ENCODE data around the gene IGFBP3. TPM values are rescaled to one million over a fixed set of nuclear protein-coding genes. Genes with fewer than 3 reads are reported as not detected.

Gene IGFBP3
- total and polyA plus RNA-seq, 2 of the 13 experiments (the other 11 are each of a cell fraction or from before 2014, with no cell fraction given), result 57.5 TPM; not detected in 1

- TF ChIP-seq PHF5A (CRISPR knock-in tag; IDR thresholded peaks at IDR 0.05; ENCODE audit: low read depth, unreplicated experiment), result peak; percentile 19
- no peak for TF ChIP-seq TRIM24 (CRISPR knock-in tag; IDR thresholded peaks at IDR 0.05)
- no peak for TF ChIP-seq YY1 (IDR thresholded peaks at IDR 0.05; ENCODE audit: insufficient read depth, insufficient replicate concordance, low read depth, low read length)
- TF ChIP-seq ZNF605 (CRISPR knock-in tag; IDR thresholded peaks at IDR 0.05), result peak; percentile 84
- no peak for TF ChIP-seq ZMYM3 (CRISPR knock-in tag; IDR thresholded peaks at IDR 0.05)
- no peak for TF ChIP-seq ZNF230 (CRISPR knock-in tag; IDR thresholded peaks at IDR 0.05)
- TF ChIP-seq RBM39 (IDR thresholded peaks at IDR 0.05; ENCODE audit: low read depth, low read length, poor library complexity, severe bottlenecking), result no peak
- TF ChIP-seq KDM3A (CRISPR knock-in tag; IDR thresholded peaks at IDR 0.05; ENCODE audit: low read depth), result no peak
- TF ChIP-seq, protein P1, sequence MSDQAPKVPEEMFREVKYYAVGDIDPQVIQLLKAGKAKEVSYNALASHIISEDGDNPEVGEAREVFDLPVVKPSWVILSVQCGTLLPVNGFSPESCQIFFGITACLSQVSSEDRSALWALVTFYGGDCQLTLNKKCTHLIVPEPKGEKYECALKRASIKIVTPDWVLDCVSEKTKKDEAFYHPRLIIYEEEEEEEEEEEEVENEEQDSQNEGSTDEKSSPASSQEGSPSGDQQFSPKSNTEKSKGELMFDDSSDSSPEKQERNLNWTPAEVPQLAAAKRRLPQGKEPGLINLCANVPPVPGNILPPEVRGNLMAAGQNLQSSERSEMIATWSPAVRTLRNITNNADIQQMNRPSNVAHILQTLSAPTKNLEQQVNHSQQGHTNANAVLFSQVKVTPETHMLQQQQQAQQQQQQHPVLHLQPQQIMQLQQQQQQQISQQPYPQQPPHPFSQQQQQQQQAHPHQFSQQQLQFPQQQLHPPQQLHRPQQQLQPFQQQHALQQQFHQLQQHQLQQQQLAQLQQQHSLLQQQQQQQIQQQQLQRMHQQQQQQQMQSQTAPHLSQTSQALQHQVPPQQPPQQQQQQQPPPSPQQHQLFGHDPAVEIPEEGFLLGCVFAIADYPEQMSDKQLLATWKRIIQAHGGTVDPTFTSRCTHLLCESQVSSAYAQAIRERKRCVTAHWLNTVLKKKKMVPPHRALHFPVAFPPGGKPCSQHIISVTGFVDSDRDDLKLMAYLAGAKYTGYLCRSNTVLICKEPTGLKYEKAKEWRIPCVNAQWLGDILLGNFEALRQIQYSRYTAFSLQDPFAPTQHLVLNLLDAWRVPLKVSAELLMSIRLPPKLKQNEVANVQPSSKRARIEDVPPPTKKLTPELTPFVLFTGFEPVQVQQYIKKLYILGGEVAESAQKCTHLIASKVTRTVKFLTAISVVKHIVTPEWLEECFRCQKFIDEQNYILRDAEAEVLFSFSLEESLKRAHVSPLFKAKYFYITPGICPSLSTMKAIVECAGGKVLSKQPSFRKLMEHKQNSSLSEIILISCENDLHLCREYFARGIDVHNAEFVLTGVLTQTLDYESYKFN (CRISPR knock-in tag; conservative IDR thresholded peaks at IDR 0.05), result 0 out of 2 replicates have a peak, but pooled peaks have one; percentile 28
- no peak; the same call in 1 of the 2 replicates for TF ChIP-seq AHR (CRISPR knock-in tag; IDR thresholded peaks at IDR 0.05)
- no peak for TF ChIP-seq ZNF660 (CRISPR knock-in tag; IDR thresholded peaks at IDR 0.05; ENCODE audit: borderline replicate concordance, low read depth)
- no peak for TF ChIP-seq GPBP1L1 (CRISPR knock-in tag; IDR thresholded peaks at IDR 0.05)
- TF ChIP-seq, protein P2, sequence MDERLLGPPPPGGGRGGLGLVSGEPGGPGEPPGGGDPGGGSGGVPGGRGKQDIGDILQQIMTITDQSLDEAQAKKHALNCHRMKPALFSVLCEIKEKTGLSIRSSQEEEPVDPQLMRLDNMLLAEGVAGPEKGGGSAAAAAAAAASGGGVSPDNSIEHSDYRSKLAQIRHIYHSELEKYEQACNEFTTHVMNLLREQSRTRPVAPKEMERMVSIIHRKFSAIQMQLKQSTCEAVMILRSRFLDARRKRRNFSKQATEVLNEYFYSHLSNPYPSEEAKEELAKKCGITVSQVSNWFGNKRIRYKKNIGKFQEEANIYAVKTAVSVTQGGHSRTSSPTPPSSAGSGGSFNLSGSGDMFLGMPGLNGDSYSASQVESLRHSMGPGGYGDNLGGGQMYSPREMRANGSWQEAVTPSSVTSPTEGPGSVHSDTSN (CRISPR knock-in tag; IDR thresholded peaks at IDR 0.05), result no peak
- peak; percentile 24 for TF ChIP-seq FLYWCH1 (CRISPR knock-in tag; IDR thresholded peaks at IDR 0.05)
- TF ChIP-seq ZNF432 (CRISPR knock-in tag; IDR thresholded peaks at IDR 0.05; ENCODE audit: borderline replicate concordance), result no peak
- peak; percentile 33; the same call in 1 of the 2 replicates for TF ChIP-seq ZNF746 (CRISPR knock-in tag; IDR thresholded peaks at IDR 0.05)
- TF ChIP-seq REXO4 (CRISPR knock-in tag; IDR thresholded peaks at IDR 0.05; ENCODE audit: borderline replicate concordance), result no peak
- TF ChIP-seq ZNF260 (CRISPR knock-in tag; IDR thresholded peaks at IDR 0.05; ENCODE audit: borderline replicate concordance, low read depth), result no peak
- TF ChIP-seq NPAS2 (CRISPR knock-in tag; IDR thresholded peaks at IDR 0.05; ENCODE audit: borderline replicate concordance), result no peak
- no peak for TF ChIP-seq KDM5A (IDR thresholded peaks at IDR 0.05; ENCODE audit: borderline replicate concordance, low read length)
- TF ChIP-seq PATZ1 (CRISPR knock-in tag; IDR thresholded peaks at IDR 0.05), result no peak
Measured at GRCh38 chr7:45891462-45892402, 29.3 kb downstream of the IGFBP3 start (continued).

Measured in HepG2 (cell line).